Endometrial microvascular endothelial cells (primary cell): ENCODE measurements around the gene MED15. TPM values are rescaled to one million over a fixed set of nuclear protein-coding genes. Genes with fewer than 3 reads are reported as not detected.

ENCODE experiments used
- in situ Hi-C: cut with HindIII; loops from 2 replicates; pipeline ENCODE4 v1.10.0; 2017; ENCODE audit warnings: low sequenced_read_pairs, low pct_unique_long_range_greater_than_20kb; ENCODE audit errors: inconsistent ontology term
- total RNA-seq: library from RNA; depleted of rRNA; stranded (reverse); fragments of >200 nt; gene quantifications from one replicate; pipeline ENCODE4 v1.2.3, GENCODE V29; 2015; ENCODE audit errors: inconsistent ontology term

MED15 gene
- total RNA-seq, 1 donor from 2014 or later: 48.4 TPM

- in situ Hi-C loops: no loop called here
Observed at GRCh38 chr22:20545681-20546521, 38.5 kb downstream of the MED15 start.

DNA sequence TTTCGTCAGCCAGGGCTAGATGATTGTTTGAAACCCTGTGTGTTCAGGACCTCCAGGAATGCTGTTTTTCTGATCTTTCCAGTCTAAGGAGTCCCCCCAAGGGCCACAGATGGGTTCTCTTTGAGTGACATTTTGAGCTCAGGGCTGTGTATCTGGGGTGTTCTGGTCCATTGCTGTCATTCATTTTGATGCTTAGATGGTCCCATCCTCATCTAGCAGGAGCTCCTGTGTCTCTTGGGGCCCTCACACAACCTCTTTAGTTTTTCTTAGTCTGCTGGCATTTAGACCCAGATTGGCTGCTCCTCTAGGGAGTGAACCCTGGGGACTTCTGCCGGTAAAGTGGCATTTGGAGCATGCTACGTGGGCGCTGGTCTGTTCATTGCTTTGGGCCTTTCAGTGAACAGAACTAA is 39.1 kb downstream of the MED15 start:
- in situ Hi-C loops: no loop called here

- in situ Hi-C loops: no loop called here
Observed at GRCh38 chr22:20547029-20547428, 39.6 kb downstream of the MED15 start.

GRCh38 chr22:20548806-20549205 is 41.4 kb downstream of the MED15 start:
- in situ Hi-C loops: no loop called here

GRCh38 chr22:20549232-20549841 is 41.9 kb downstream of the MED15 start:
- in situ Hi-C loops: no loop called here

DNA sequence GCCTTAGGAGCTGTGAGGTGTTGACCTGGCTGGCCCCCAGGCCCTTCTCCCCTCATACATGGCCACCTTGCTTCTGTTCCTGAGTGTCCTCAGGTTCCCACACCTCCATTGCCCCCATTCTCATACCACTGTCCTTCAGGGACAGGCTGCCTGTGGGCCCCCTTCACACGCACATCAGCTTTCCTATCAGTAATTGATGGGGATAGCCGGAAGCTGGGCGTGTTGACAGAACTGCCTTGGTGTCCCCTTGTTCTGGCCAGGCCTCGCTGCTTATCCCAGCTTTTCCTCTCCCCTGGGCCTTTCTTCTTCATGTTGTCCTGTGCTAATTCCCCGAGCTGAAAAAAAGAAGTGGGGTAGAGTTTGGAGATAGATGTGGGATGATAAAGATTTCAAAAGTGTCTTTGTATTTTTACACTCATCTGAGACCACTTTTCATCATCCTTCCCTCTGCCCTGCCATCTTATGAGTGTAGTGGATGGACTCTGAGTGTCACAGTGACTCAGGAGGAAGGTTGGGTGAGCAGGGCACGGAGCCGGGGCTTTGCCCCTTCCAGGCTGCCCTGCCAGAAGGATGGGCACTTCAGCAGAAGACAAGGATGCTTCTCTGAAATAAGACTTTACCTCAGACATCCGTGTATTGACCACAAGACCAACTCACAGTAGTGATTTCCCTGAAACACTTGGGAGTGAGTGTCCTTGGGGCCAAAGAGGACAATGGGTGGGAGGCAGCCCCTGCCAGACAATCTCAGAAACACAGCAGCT is 42.8 kb downstream of the MED15 start:
- in situ Hi-C loops: no loop called here

- in situ Hi-C loops: no loop called here
Observed at GRCh38 chr22:20550851-20551744, 43.7 kb downstream of the MED15 start.

- in situ Hi-C loops: no loop called here
Observed at GRCh38 chr22:20551805-20552442, 44.5 kb downstream of the MED15 start.

- in situ Hi-C loops: no loop called here
Observed at GRCh38 chr22:20552443-20553401, 45.3 kb downstream of the MED15 start.

- in situ Hi-C loops: no loop called here
Observed at GRCh38 chr22:20553947-20554741, 46.7 kb downstream of the MED15 start.

DNA sequence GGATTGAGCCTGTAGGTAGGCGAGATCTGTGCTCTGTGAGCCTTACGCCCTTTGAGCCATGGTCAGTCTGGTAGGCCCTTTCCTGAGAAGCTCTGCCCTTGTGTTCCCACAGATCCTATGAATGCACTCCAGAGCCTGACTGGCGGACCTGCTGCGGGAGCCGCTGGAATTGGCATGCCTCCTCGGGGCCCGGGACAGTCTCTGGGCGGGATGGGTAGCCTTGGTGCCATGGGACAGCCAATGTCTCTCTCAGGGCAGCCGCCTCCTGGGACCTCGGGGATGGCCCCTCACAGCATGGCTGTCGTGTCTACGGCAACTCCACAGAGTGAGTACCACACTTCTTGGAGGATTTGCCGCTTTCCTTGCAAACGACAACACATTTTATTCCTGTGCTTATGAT is 47.4 kb downstream of the MED15 start:
- in situ Hi-C loops: no loop called here

DNA sequence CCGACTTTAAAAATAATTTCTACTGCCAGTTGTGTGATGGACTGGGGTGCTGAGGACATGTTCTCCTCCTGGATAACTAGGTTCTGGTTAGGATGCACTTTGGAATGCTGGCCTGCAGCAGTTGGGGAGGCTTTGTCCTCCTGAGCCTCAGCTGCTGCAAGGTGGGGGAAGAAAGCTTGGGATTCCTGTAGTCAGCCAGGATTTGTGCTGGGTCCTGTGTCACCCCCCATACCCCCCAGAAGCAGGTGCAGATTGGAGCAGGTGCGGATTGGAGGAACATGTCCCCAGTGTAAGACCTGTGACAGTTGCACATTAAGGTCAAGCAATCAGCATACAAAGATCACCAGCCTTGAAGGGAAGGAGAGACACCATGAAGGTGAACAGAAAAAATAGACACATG is 51.1 kb downstream of the MED15 start:
- in situ Hi-C loops: no loop called here

DNA sequence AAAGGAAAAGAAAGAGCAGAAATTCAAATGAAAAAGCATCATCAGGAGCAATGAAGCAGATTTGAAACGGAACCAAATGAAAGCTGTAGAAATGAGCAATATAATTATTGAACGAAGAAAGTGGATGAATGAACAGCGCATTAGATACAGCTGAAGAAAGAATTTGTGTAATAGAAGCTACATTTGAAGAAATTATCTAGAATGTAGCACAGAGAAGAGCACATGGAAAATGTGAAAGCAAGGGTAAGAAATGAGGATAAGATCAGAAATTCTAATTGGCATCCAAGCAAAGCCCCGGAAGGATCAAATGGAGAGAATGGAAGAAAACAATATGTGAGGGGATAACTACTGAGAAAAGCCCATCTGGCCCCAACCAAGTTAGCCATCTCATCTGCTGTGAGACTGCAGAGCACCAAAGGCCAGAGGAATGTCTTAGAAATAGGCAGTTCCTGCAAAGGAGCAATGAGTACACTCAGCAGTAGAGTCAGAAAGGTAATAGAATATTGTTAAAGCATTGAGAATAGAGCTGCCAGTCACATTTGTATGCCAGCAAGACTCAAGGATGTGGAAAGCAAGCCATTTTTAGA is 51.9 kb downstream of the MED15 start:
- in situ Hi-C loops: no loop called here

GRCh38 chr22:20560716-20561115 is 53.3 kb downstream of the MED15 start:
- in situ Hi-C loops: no loop called here

DNA sequence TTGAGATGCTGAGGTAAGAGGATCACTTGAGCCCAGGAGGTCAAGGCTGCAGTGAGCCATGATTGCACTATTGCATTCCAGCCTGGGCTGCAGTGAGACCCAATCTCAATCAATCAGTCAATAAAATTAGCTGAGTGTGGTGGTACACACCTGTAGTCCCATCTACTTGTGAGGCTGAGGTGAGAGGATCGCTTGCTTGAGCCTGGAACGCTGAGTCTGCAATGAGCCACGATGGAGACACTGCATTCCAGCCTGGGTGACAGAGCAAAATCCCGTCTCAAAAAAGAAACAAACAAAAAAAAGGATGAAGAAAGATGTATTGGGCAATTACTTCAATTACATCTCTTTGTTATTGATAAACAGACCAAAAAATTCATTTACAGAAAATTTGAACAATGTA is 54.5 kb downstream of the MED15 start:
- in situ Hi-C loops: no loop called here
